ENCODE measurements around the gene DCDC2C. TPM values are rescaled to one million over a fixed set of nuclear protein-coding genes. Genes with fewer than 3 reads are reported as not detected.

DCDC2C gene
- total and polyA plus RNA-seq, 8 donors = not detected

GRCh38 chr2:3837086-3837485, 133.7 kb downstream of the DCDC2C start:
- no peak for ATAC-seq
- no peak for DNase-seq
- no peak overlapping the region for H3K27ac ChIP-seq
- no peak overlapping the region for H3K4me3 ChIP-seq
- H3K9me3 ChIP-seq = peaks cover 0 to 2% of the 10 kb centered on the region in 2 donors
- no peaks in the 10 kb centered on the region for H3K36me3 ChIP-seq
- TF ChIP-seq CTCF (IDR thresholded peaks at IDR 0.05) = no peak
- peaks cover 0 to 4% of the 10 kb centered on the region in 2 donors for H3K27me3 ChIP-seq
- H3K4me1 ChIP-seq = no peaks in the 10 kb centered on the region
- intact Hi-C loops (cut with DNase I) = no loop called here

- intact Hi-C loops (cut with DNase I) = no loop called here
- no peaks in the 10 kb centered on the region for H3K4me1 ChIP-seq
- H3K27me3 ChIP-seq = peaks cover 0 to 4% of the 10 kb centered on the region in 2 donors
- TF ChIP-seq CTCF (IDR thresholded peaks at IDR 0.05) = no peak
- no peak overlapping the region for H3K27ac ChIP-seq
- H3K9me3 ChIP-seq = no peaks in the 10 kb centered on the region
- DNase-seq (no peak), ATAC-seq (no peak)
- H3K4me3 ChIP-seq = no peak overlapping the region
- H3K36me3 ChIP-seq = no peaks in the 10 kb centered on the region
Observed at GRCh38 chr2:3838348-3838747, 135.0 kb downstream of the DCDC2C start.

GRCh38 chr2:3839476-3839875, 136.1 kb downstream of the DCDC2C start:
- ATAC-seq (no peak), DNase-seq (peak in 2 of 4 donors; percentile 12 to 19)
- no peaks in the 10 kb centered on the region for H3K27me3 ChIP-seq
- intact Hi-C loops (cut with DNase I) = no loop called here
- no peaks in the 10 kb centered on the region for H3K9me3 ChIP-seq
- no peak overlapping the region for H3K27ac ChIP-seq
- H3K36me3 ChIP-seq = no peaks in the 10 kb centered on the region
- no peak overlapping the region for H3K4me3 ChIP-seq
- TF ChIP-seq CTCF (IDR thresholded peaks at IDR 0.05) = no peak
- no peaks in the 10 kb centered on the region for H3K4me1 ChIP-seq

- H3K4me1 ChIP-seq = no peaks in the 10 kb centered on the region
- no peak overlapping the region for H3K4me3 ChIP-seq
- no peak for DNase-seq
- H3K27ac ChIP-seq = no peak overlapping the region
- no peak for ATAC-seq
- intact Hi-C loops (cut with DNase I) = no loop called here
- H3K36me3 ChIP-seq = no peaks in the 10 kb centered on the region
- no peak for TF ChIP-seq CTCF (IDR thresholded peaks at IDR 0.05)
- H3K9me3 ChIP-seq = no peaks in the 10 kb centered on the region
- no peaks in the 10 kb centered on the region for H3K27me3 ChIP-seq
Observed at GRCh38 chr2:3840611-3841155, 137.3 kb downstream of the DCDC2C start.

- ATAC-seq = no peak
- Histone ChIP-seq H3K9me3 (no peaks in the 10 kb centered on the region), H3K4me1 (no peaks in the 10 kb centered on the region), H3K27ac (no peak overlapping the region), H3K4me3 (no peak overlapping the region), H3K36me3 (no peaks in the 10 kb centered on the region), H3K27me3 (no peaks in the 10 kb centered on the region)
- no peak for TF ChIP-seq CTCF (IDR thresholded peaks at IDR 0.05)
- intact Hi-C loops (cut with DNase I) = no loop called here
- DNase-seq = no peak
Observed at GRCh38 chr2:3847397-3848052, 144.2 kb downstream of the DCDC2C start.

Data from left lung (tissue), 10 donors.